Left lobe of liver (tissue), 2 donors: ENCODE results near the gene SUGP1. TPM values are rescaled to one million over a fixed set of nuclear protein-coding genes. Genes with fewer than 3 reads are reported as not detected.

Experiments
- ATAC-seq: fragments of 200-7000 bp; cut with Tn5 transposase; one replicate; pipeline ENCODE4 v1.9.1; 2020; ENCODE audit warnings: mild to moderate bottlenecking, moderate library complexity
- DNase-seq: peaks from one replicate; pipeline ENCODE4 v3.0.0-alpha.2; 2020; ENCODE audit warnings: low spot score
- total RNA-seq: library from RNA; stranded (reverse); gene quantifications from one replicate; pipeline ENCODE4 v1.2.1, GENCODE V29; 2021
- donor health status: DM: no; HTN: no; CAD: no; lungs with moderate emphysema.
- donor health status: DM: no; HTN: yes; CAD: no.

SUGP1 gene
- total RNA-seq, 1 donor from 2014 or later: 28.6 TPM

GRCh38 chr19:19304186-19304965 lies 15.9 kb downstream of the SUGP1 start:
- ATAC-seq: no peak
- no peak for DNase-seq

- no peak for DNase-seq
- no peak for ATAC-seq
Measured at GRCh38 chr19:19303411-19303810, 16.9 kb downstream of the SUGP1 start.

GRCh38 chr19:19300613-19301012 lies 19.7 kb downstream of the SUGP1 start:
- DNase-seq (no peak), ATAC-seq (no peak)

GRCh38 chr19:19297759-19298158 lies 22.6 kb downstream of the SUGP1 start:
- peak; percentile 80 for ATAC-seq
- DNase-seq: peak; percentile 88

GRCh38 chr19:19296953-19297689 lies 23.2 kb downstream of the SUGP1 start:
- peak; percentile 85 for DNase-seq
- peak; percentile 78 for ATAC-seq

GRCh38 chr19:19294914-19295313 lies 25.4 kb downstream of the SUGP1 start:
- ATAC-seq (peak; percentile 70), DNase-seq (peak; percentile 88)

GRCh38 chr19:19292607-19293006 lies 27.7 kb downstream of the SUGP1 start:
- ATAC-seq (no peak), DNase-seq (no peak)

- DNase-seq: no peak
- ATAC-seq: no peak
Measured at GRCh38 chr19:19285686-19286085, 34.6 kb downstream of the SUGP1 start.

- ATAC-seq (peak; percentile 26), DNase-seq (no peak)
Measured at GRCh38 chr19:19280561-19280960, 39.7 kb downstream of the SUGP1 start.

GRCh38 chr19:19279853-19280252 lies 40.5 kb downstream of the SUGP1 start:
- ATAC-seq (no peak), DNase-seq (no peak)

GRCh38 chr19:19279062-19279612 lies 41.2 kb downstream of the SUGP1 start:
- no peak for DNase-seq
- ATAC-seq: no peak

- DNase-seq (no peak), ATAC-seq (no peak)
Measured at GRCh38 chr19:19278315-19278714, 42.0 kb downstream of the SUGP1 start.

GRCh38 chr19:19276851-19277250 lies 43.5 kb downstream of the SUGP1 start:
- no peak for DNase-seq

GRCh38 chr19:19276386-19276785 lies 43.9 kb downstream of the SUGP1 start:
- ATAC-seq: no peak
- no peak for DNase-seq

More at GRCh38 chr19:19276851-19277250, 43.5 kb downstream of the SUGP1 start:
- ATAC-seq: no peak

GRCh38 chr19:19274716-19275565 lies 45.4 kb downstream of the SUGP1 start:
- DNase-seq (peak; percentile 93), ATAC-seq (peak; percentile 75)

- DNase-seq (no peak), ATAC-seq (no peak)
Measured at GRCh38 chr19:19274146-19274545, 46.2 kb downstream of the SUGP1 start.

- peak; percentile 9 for ATAC-seq
Measured at GRCh38 chr19:19271828-19272599, 48.3 kb downstream of the SUGP1 start.

GRCh38 chr19:19270749-19271571 lies 49.3 kb downstream of the SUGP1 start:
- no peak for DNase-seq
- ATAC-seq: no peak

More at GRCh38 chr19:19271828-19272599, 48.3 kb downstream of the SUGP1 start:
- DNase-seq: no peak
